Vagina (tissue), 2 donors: ENCODE results near the gene CNTNAP1. TPM values are rescaled to one million over a fixed set of nuclear protein-coding genes. Genes with fewer than 3 reads are reported as not detected.
A peak's percentile ranks its signal among the peaks of the same experiment; 100 is the strongest.

ENCODE experiments used
- DNase-seq, 2 donors: peaks; one replicate each; pipeline ENCODE4 v3.0.0-alpha.2; 2017; ENCODE audit errors: extremely low spot score in 2 of 2
- H3K27ac ChIP-seq: fragments of 200-600 bp; sonication (generic); one replicate; pipeline ENCODE4 v1.5.1; 2019
- H3K27me3 ChIP-seq: fragments of 200-600 bp; sonication (generic); one replicate; pipeline ENCODE4 v1.5.1; 2019
- H3K36me3 ChIP-seq, 2 donors: fragments of 200-600 bp; sonication (generic); one replicate each; pipeline ENCODE4 v1.5.1; 2017 to 2019
- H3K4me1 ChIP-seq: fragments of 200-600 bp; sonication (generic); one replicate; pipeline ENCODE4 v1.5.1; 2019
- H3K4me3 ChIP-seq, 2 donors: fragments of 200-600 bp; sonication (generic); 1 replicate in 1 of 2; 2 replicates in 1 of 2; pipeline ENCODE4 v1.5.1; 2016 to 2019
- H3K9me3 ChIP-seq: fragments of 200-600 bp; sonication (generic); one replicate; pipeline ENCODE4 v1.5.1; 2019
- CTCF ChIP-seq, 3 experiments: fragments of 450-650 bp in 2 of 3; fragments of 200-600 bp in 1 of 3; sonication (generic) in 1 of 3; IDR thresholded peaks; one replicate each; pipeline ENCODE4 v1.5.1; 2017 to 2019; ENCODE audit warnings: antibody characterized with exemption in 3 of 3, mild to moderate bottlenecking in 2 of 3, moderate library complexity in 2 of 3
- POLR2A ChIP-seq, 2 donors: fragments of 450-650 bp; IDR thresholded peaks; one replicate each; pipeline ENCODE4 v1.6.1; 2017; ENCODE audit warnings: antibody characterized with exemption in 2 of 2, mild to moderate bottlenecking in 2 of 2, moderate library complexity in 2 of 2
- POLR2AphosphoS5 ChIP-seq, 2 donors: sonication (generic); formaldehyde crosslinking; IDR thresholded peaks; one replicate each; pipeline ENCODE4 v1.9.0; 2017; ENCODE audit warnings: antibody characterized with exemption in 2 of 2, mild to moderate bottlenecking in 2 of 2, low read depth in 1 of 2; ENCODE audit not compliant: insufficient read depth in 1 of 2
- intact Hi-C: fragments of 100-400 bp; cut with DNase I; formaldehyde crosslinking; loops from one replicate; pipeline ENCODE4 v1.15.1; 2023
- total RNA-seq: library from RNA; depleted of rRNA; stranded (reverse); fragments of >200 nt; gene quantifications from one replicate; pipeline ENCODE4 v1.2.3, GENCODE V29; 2016

The CNTNAP1 gene
- total RNA-seq, 1 donor from 2014 or later = 5.9 TPM

DNA sequence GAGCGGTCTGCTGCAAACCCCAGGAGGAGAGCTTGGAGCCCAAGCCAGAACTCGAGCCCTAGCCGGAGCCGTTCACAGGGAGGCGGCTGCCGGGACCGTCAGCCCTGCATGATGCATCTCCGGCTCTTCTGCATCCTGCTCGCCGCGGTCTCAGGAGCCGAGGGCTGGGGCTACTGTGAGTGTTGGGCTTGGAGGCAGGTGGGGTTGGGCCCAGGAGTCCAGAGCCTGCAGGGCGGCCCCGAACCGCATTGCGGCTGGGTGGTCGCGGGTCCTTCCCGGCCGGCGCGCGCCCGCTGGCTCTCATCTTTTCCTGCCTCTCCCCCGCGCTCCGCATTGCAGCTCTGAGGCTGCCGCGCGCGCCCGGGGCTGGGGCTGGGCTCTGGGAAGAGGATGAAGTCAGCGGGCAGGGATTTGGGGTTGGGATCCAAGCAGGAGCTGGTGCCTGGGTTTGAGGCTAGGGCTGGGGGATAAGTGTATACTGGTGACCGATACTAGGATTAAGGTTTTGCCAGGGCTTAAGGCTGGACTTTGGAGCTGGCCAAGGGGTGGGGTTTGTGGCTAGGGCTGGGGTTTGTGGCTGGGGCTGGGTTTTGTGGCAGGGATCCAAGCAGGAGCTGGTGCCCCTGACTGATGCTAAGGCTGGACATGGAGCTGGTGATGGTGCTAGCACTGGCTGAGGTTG is 532 bp downstream of the CNTNAP1 start:
- H3K4me3 ChIP-seq = peak overlapping the region; percentile 42 to 59
- no peaks in the 10 kb centered on the region for H3K36me3 ChIP-seq
- TF ChIP-seq POLR2A (IDR thresholded peaks at IDR 0.05) = no peak
- TF ChIP-seq POLR2AphosphoS5 (IDR thresholded peaks at IDR 0.05; ENCODE audit: insufficient read depth in 1 of 2, low read depth in 1 of 2) = peak in 1 of 2 donors; percentile 64
- peak overlapping the region; percentile 84 for H3K27ac ChIP-seq
- peaks cover 60% of the 10 kb centered on the region for H3K4me1 ChIP-seq
- intact Hi-C loops = no loop called here
- DNase-seq = no peak
- H3K27me3 ChIP-seq = no peaks in the 10 kb centered on the region
- H3K9me3 ChIP-seq = no peaks in the 10 kb centered on the region

DNA sequence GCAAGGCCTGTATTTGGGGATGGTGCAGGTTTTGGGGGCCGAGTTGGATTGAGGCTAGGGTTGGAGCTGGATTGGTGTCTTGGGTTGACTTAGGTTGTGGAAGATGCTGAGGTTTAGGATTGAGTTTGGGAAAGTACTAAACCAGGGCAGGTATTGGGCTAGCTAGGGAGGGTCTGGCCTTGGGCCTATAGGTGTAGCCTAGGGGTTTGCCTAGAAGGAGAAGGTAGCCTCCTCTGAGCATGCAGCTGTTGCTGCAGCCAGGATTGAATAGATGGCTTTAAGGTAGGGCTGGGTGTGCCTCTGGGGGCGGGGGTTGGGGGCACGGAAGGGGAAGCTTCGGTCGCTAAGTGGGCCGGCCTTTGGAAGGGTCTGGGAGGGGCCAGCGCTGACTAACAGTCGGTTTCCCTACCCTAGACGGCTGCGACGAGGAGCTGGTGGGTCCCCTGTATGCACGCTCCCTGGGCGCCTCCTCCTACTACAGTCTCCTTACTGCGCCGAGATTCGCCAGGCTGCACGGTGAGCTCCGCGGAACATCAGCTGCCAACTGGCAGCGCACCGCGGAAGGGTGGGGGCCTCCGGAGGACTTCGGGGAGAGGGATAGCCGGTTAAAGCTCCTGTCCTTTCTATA is 1.2 kb downstream of the CNTNAP1 start:
- Histone ChIP-seq H3K36me3 (no peaks in the 10 kb centered on the region), H3K27me3 (no peaks in the 10 kb centered on the region), H3K27ac (peak overlapping the region; percentile 84), H3K4me3 (peak overlapping the region; percentile 42 to 59), H3K9me3 (no peaks in the 10 kb centered on the region), H3K4me1 (peaks cover 58% of the 10 kb centered on the region)
- TF ChIP-seq POLR2AphosphoS5 (IDR thresholded peaks at IDR 0.05; ENCODE audit: insufficient read depth in 1 of 2, low read depth in 1 of 2) = peak in 1 of 2 donors; percentile 38
- no peak for TF ChIP-seq POLR2A (IDR thresholded peaks at IDR 0.05)
- intact Hi-C loops = no loop called here
- no peak for DNase-seq

- H3K27ac ChIP-seq = no peak overlapping the region
- intact Hi-C loops = no loop called here
- no peaks in the 10 kb centered on the region for H3K36me3 ChIP-seq
- H3K4me3 ChIP-seq = no peak overlapping the region
- H3K4me1 ChIP-seq = peaks cover 43% of the 10 kb centered on the region
- no peak for DNase-seq
- no peaks in the 10 kb centered on the region for H3K27me3 ChIP-seq
- no peaks in the 10 kb centered on the region for H3K9me3 ChIP-seq
- TF ChIP-seq CTCF (IDR thresholded peaks at IDR 0.05) (no peak), POLR2A (IDR thresholded peaks at IDR 0.05) (no peak), POLR2AphosphoS5 (IDR thresholded peaks at IDR 0.05; ENCODE audit: insufficient read depth in 1 of 2, low read depth in 1 of 2) (no peak)
Observed at GRCh38 chr17:42684929-42685556, 2.7 kb downstream of the CNTNAP1 start.

GRCh38 chr17:42685831-42686230 is 3.5 kb downstream of the CNTNAP1 start:
- no peak overlapping the region for H3K27ac ChIP-seq
- H3K4me3 ChIP-seq = no peak overlapping the region
- no peaks in the 10 kb centered on the region for H3K27me3 ChIP-seq
- peaks cover 36% of the 10 kb centered on the region for H3K4me1 ChIP-seq
- H3K9me3 ChIP-seq = no peaks in the 10 kb centered on the region
- no peak for DNase-seq
- TF ChIP-seq POLR2A (IDR thresholded peaks at IDR 0.05) = no peak
- no peak for TF ChIP-seq CTCF (IDR thresholded peaks at IDR 0.05)
- no peak for TF ChIP-seq POLR2AphosphoS5 (IDR thresholded peaks at IDR 0.05; ENCODE audit: insufficient read depth in 1 of 2, low read depth in 1 of 2)
- intact Hi-C loops = no loop called here
- H3K36me3 ChIP-seq = no peaks in the 10 kb centered on the region

- intact Hi-C loops = no loop called here
- H3K27me3 ChIP-seq = no peaks in the 10 kb centered on the region
- H3K36me3 ChIP-seq = peaks cover 0 to under 1% of the 10 kb centered on the region in 2 donors
- H3K4me1 ChIP-seq = peaks cover 28% of the 10 kb centered on the region
- H3K4me3 ChIP-seq = no peak overlapping the region
- no peak overlapping the region for H3K27ac ChIP-seq
- TF ChIP-seq POLR2AphosphoS5 (IDR thresholded peaks at IDR 0.05; ENCODE audit: insufficient read depth in 1 of 2, low read depth in 1 of 2) (no peak), POLR2A (IDR thresholded peaks at IDR 0.05) (no peak), CTCF (IDR thresholded peaks at IDR 0.05) (no peak)
- no peak for DNase-seq
- H3K9me3 ChIP-seq = no peaks in the 10 kb centered on the region
Observed at GRCh38 chr17:42686520-42687128, 4.3 kb downstream of the CNTNAP1 start.
